Breast epithelium (tissue), 4 donors: Measurements from ENCODE around the gene ADCY7. TPM values are rescaled to one million over a fixed set of nuclear protein-coding genes. Genes with fewer than 3 reads are reported as not detected.
A peak's percentile ranks its signal among the peaks of the same experiment; 100 is the strongest.

Experiments used
- DNase-seq, 2 donors: peaks; one replicate each; pipeline ENCODE4 v3.0.0-alpha.2; 2019; ENCODE audit warnings: low spot score in 2 of 2
- H3K27ac ChIP-seq, 2 donors: fragments of 200-600 bp; sonication (generic) in 1 of 2; one replicate each; pipeline ENCODE4 v1.5.1; 2016 to 2019; ENCODE audit warnings: mild to moderate bottlenecking in 1 of 2
- H3K27me3 ChIP-seq, 2 donors: fragments of 200-600 bp; sonication (generic) in 1 of 2; one replicate each; pipeline versions ENCODE4 v1.5.1 to v1.6.0; 2017 to 2019; ENCODE audit warnings: control low read depth in 1 of 2, mild to moderate bottlenecking in 1 of 2
- H3K36me3 ChIP-seq: fragments of 200-600 bp; one replicate; pipeline ENCODE4 v1.5.1; 2019
- H3K4me1 ChIP-seq, 2 donors: fragments of 200-600 bp; sonication (generic); one replicate each; pipeline ENCODE4 v1.5.1; 2016 to 2019; ENCODE audit warnings: control low read depth in 1 of 2
- H3K4me3 ChIP-seq, 3 donors: fragments of 200-600 bp; sonication (generic); 1 replicate in 2 of 3; 2 replicates in 1 of 3; pipeline ENCODE4 v1.5.1; 2016 to 2019; ENCODE audit warnings: mild to moderate bottlenecking in 3 of 3, moderate library complexity in 2 of 3
- H3K9me3 ChIP-seq, 2 donors: fragments of 200-600 bp; sonication (generic) in 1 of 2; one replicate each; pipeline ENCODE4 v1.5.1; 2016 to 2019; ENCODE audit warnings: control low read depth in 1 of 2
- CTCF ChIP-seq, 3 donors: fragments of 450-650 bp; IDR thresholded peaks; one replicate each; pipeline ENCODE4 v1.5.1; 2016 to 2017; ENCODE audit warnings: antibody characterized with exemption in 3 of 3, mild to moderate bottlenecking in 3 of 3, moderate library complexity in 3 of 3
- POLR2A ChIP-seq: fragments of 450-650 bp; IDR thresholded peaks from one replicate; pipeline ENCODE4 v1.6.1; 2016; ENCODE audit warnings: antibody characterized with exemption, mild to moderate bottlenecking, moderate library complexity
- POLR2AphosphoS5 ChIP-seq, 3 donors: sonication (generic); formaldehyde crosslinking; IDR thresholded peaks; one replicate each; pipeline ENCODE4 v1.6.1; 2017; ENCODE audit warnings: antibody characterized with exemption in 3 of 3
- intact Hi-C: fragments of 100-400 bp; cut with DNase I; formaldehyde crosslinking; loops from one replicate; pipeline ENCODE4 v1.15.1; 2023; ENCODE audit warnings: low total_unique reads
- total RNA-seq, 3 donors: library from RNA; depleted of rRNA; stranded (reverse); fragments of >200 nt; gene quantifications; one replicate each; pipeline ENCODE4 v1.1.0, GENCODE V29; 2016

ADCY7 gene
- total RNA-seq, 3 donors from 2014 or later, result 6.2 to 30.7 (median 10.2) TPM

- no peaks in the 10 kb centered on the region for H3K4me1 ChIP-seq
Measured at GRCh38 chr16:50272111-50272571, 5.8 kb downstream of the ADCY7 start.

GRCh38 chr16:50272687-50273381 lies 6.5 kb downstream of the ADCY7 start:
- H3K27ac ChIP-seq, result no peak overlapping the region

More at GRCh38 chr16:50272111-50272571, 5.8 kb downstream of the ADCY7 start:
- no peak for DNase-seq
- Histone ChIP-seq H3K9me3 (no peaks in the 10 kb centered on the region), H3K36me3 (no peaks in the 10 kb centered on the region), H3K27me3 (no peaks in the 10 kb centered on the region), H3K27ac (no peak overlapping the region), H3K4me3 (no peak overlapping the region)
- intact Hi-C loops, result no loop called here
- no peak for TF ChIP-seq POLR2AphosphoS5 (IDR thresholded peaks at IDR 0.05)
- no peak for TF ChIP-seq POLR2A
- TF ChIP-seq CTCF (IDR thresholded peaks at IDR 0.05), result no peak

DNA sequence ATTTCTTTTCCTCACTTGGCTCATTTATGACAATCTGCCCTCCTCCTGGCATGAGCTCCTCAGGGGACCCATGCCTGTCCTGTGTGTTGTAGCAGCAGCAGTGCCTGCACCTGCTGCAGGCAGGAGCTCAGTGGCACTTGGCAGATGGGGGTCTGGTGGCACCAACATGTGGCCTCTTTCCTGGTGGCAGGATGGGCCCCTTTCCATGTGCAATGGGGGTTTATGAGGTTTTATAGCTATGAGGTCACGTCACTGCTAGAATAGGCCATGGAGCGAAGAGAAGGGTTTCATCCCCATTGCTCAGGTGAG lies 7.0 kb downstream of the ADCY7 start:
- intact Hi-C loops, result no loop called here
- DNase-seq, result no peak
- H3K27me3 ChIP-seq, result no peaks in the 10 kb centered on the region
- H3K27ac ChIP-seq, result no peak overlapping the region
- TF ChIP-seq CTCF (IDR thresholded peaks at IDR 0.05) (no peak), POLR2AphosphoS5 (IDR thresholded peaks at IDR 0.05) (no peak), POLR2A (no peak)
- H3K36me3 ChIP-seq, result no peaks in the 10 kb centered on the region
- H3K9me3 ChIP-seq, result no peaks in the 10 kb centered on the region
- no peak overlapping the region for H3K4me3 ChIP-seq
- H3K4me1 ChIP-seq, result no peaks in the 10 kb centered on the region

More at GRCh38 chr16:50272687-50273381, 6.5 kb downstream of the ADCY7 start:
- no peaks in the 10 kb centered on the region for H3K36me3 ChIP-seq
- H3K9me3 ChIP-seq, result no peaks in the 10 kb centered on the region
- no peak for DNase-seq
- H3K4me1 ChIP-seq, result no peaks in the 10 kb centered on the region
- no peak overlapping the region for H3K4me3 ChIP-seq
- TF ChIP-seq CTCF (IDR thresholded peaks at IDR 0.05) (no peak), POLR2A (no peak), POLR2AphosphoS5 (IDR thresholded peaks at IDR 0.05) (no peak)
- intact Hi-C loops, result no loop called here
- no peaks in the 10 kb centered on the region for H3K27me3 ChIP-seq

DNA sequence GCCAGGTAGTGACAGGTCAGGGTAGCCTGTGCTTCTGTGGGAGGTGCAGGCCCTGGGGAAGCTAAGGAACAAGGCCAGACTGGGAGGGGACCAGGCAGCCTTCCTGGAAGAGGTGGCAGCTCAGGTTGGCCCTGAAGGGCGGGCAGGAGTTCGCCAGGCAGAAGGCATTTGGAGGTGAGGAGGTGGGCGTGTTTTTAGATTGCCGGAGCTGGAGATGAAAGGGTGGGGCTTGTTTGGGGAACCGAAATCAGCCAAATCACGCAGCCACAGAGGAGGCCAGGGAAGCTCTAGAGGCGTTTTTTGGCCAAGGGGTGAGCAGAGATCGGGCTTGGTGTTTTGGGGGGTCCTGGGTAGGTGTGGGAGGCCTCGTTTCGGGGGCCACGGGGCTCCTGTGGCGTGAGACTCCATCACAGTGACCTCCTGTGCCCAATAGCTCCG lies 7.6 kb downstream of the ADCY7 start:
- no peaks in the 10 kb centered on the region for H3K4me1 ChIP-seq
- no peaks in the 10 kb centered on the region for H3K9me3 ChIP-seq
- H3K36me3 ChIP-seq, result no peaks in the 10 kb centered on the region
- TF ChIP-seq CTCF (IDR thresholded peaks at IDR 0.05) (no peak), POLR2A (no peak), POLR2AphosphoS5 (IDR thresholded peaks at IDR 0.05) (no peak)
- no peaks in the 10 kb centered on the region for H3K27me3 ChIP-seq
- peak overlapping the region in 1 of 2 donors; percentile 55 for H3K27ac ChIP-seq
- intact Hi-C loops, result no loop called here
- DNase-seq, result no peak
- peak overlapping the region; percentile 23 to 37 (median 35) for H3K4me3 ChIP-seq

DNA sequence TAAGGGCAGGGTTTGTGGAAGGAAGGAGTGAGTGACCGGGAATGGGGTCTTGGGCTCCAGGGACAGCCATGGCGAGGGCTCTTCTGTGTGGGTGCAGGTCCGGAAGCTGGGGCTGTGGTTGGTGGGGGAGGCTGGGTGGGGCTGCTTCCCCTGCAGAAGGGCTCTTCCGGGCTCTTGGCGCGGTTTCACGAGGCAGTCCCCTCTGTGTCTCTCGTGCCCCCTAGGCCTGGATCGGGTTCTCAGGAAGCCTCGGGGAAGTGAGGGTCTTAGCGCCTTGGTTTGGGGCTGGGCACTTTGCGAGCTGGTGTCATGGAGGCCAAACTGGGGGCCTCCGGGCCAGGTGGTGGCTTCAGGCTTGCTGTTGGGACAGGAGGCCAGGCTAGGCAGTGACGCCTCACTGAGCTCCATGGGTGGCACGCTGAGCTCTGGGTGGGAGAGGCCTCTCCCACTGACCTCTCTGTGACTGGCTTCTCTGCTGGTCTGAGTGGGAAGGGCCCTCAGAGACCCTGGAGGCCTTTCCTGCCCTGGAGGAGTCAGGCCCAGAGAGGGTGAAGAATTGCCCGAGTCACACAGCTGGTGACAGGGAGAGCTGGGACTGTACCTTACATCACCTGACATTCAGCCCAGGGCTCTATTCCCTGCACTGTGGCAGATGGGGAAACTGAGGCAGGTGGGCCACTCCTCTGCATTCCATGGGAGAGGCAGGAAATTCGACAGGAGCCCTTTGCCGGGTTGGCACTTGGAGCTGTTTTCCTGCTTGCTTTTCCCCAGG lies 8.2 kb downstream of the ADCY7 start:
- Histone ChIP-seq H3K27me3 (no peaks in the 10 kb centered on the region), H3K4me3 (peak overlapping the region; percentile 23 to 37 (median 35)), H3K9me3 (no peaks in the 10 kb centered on the region), H3K36me3 (no peaks in the 10 kb centered on the region), H3K27ac (peak overlapping the region in 1 of 2 donors; percentile 55), H3K4me1 (no peaks in the 10 kb centered on the region)
- no peak for DNase-seq
- no peak for TF ChIP-seq POLR2A
- TF ChIP-seq CTCF (IDR thresholded peaks at IDR 0.05), result no peak
- TF ChIP-seq POLR2AphosphoS5 (IDR thresholded peaks at IDR 0.05), result no peak
- intact Hi-C loops, result no loop called here
